ENCODE results near the gene AKR1B15.
A peak's percentile ranks its signal among the peaks of the same experiment; 100 is the strongest.

AKR1B15 gene
- 0 to 0.11 (median 0) reads per million in 9 experiments for total RNA-seq

- no peaks in the 10 kb centered on the region for H3K36me3 Mint-ChIP-seq (ENCODE audit: insufficient read depth)
- ATAC-seq (replicated peaks) (no peak), DNase-seq (no peak)
- H3K4me3 Mint-ChIP-seq, result no peak within 1 kb of the TSS
- H3K4me1 Mint-ChIP-seq (ENCODE audit: low read depth in 2 of 2), result peaks cover 0 to 3% of the 10 kb centered on the region in 2 donors
- H3K27me3 Mint-ChIP-seq, result peaks cover 60 to 66% of the 10 kb centered on the region in 2 donors
- H3K9me3 Mint-ChIP-seq, result no peaks in the 10 kb centered on the region
- H3K27ac Mint-ChIP-seq, result no peak within 1 kb of the TSS
These were observed at the start of gene AKR1B15 for GRCh38 chr7:134548877-134549276. AKR1B15 (plus strand) TSS chr7:134549110; CDS start chr7:134564620, 15,510 bp downstream.

GRCh38 chr7:134500406-134500805 lies 48.5 kb upstream of the AKR1B15 start:
- Mint-ChIP-seq H3K4me3 (no peak overlapping the region), H3K4me1 (ENCODE audit: low read depth in 2 of 2) (no peaks in the 10 kb centered on the region), H3K27ac (no peak overlapping the region), H3K36me3 (ENCODE audit: insufficient read depth) (no peaks in the 10 kb centered on the region), H3K9me3 (no peaks in the 10 kb centered on the region), H3K27me3 (peaks cover 5 to 39% of the 10 kb centered on the region in 2 donors)
- DNase-seq (no peak), ATAC-seq (replicated peaks) (no peak)

- Mint-ChIP-seq H3K27ac (no peak overlapping the region), H3K4me1 (ENCODE audit: low read depth in 2 of 2) (no peaks in the 10 kb centered on the region), H3K4me3 (no peak overlapping the region), H3K36me3 (ENCODE audit: insufficient read depth) (no peaks in the 10 kb centered on the region), H3K27me3 (peaks cover 5 to 39% of the 10 kb centered on the region in 2 donors), H3K9me3 (no peaks in the 10 kb centered on the region)
- DNase-seq (no peak), ATAC-seq (replicated peaks) (no peak)
These were observed 47.9 kb upstream of the AKR1B15 start for GRCh38 chr7:134500982-134501381.

GRCh38 chr7:134502463-134503371 lies 46.2 kb upstream of the AKR1B15 start:
- no peak for ATAC-seq (replicated peaks)
- no peak overlapping the region for H3K4me3 Mint-ChIP-seq
- no peaks in the 10 kb centered on the region for H3K9me3 Mint-ChIP-seq
- peaks cover 5 to 36% of the 10 kb centered on the region in 2 donors for H3K27me3 Mint-ChIP-seq
- H3K27ac Mint-ChIP-seq, result no peak overlapping the region
- no peak for DNase-seq
- H3K36me3 Mint-ChIP-seq (ENCODE audit: insufficient read depth), result no peaks in the 10 kb centered on the region
- H3K4me1 Mint-ChIP-seq (ENCODE audit: low read depth in 2 of 2), result no peaks in the 10 kb centered on the region

- Mint-ChIP-seq H3K4me3 (no peak overlapping the region), H3K36me3 (ENCODE audit: insufficient read depth) (no peaks in the 10 kb centered on the region), H3K27me3 (peaks cover 5 to 27% of the 10 kb centered on the region in 2 donors), H3K9me3 (no peaks in the 10 kb centered on the region), H3K4me1 (ENCODE audit: low read depth in 2 of 2) (no peaks in the 10 kb centered on the region), H3K27ac (no peak overlapping the region)
- DNase-seq (no peak), ATAC-seq (replicated peaks) (no peak)
These were observed 44.2 kb upstream of the AKR1B15 start for GRCh38 chr7:134504660-134505164.

- Mint-ChIP-seq H3K4me1 (ENCODE audit: low read depth in 2 of 2) (no peaks in the 10 kb centered on the region), H3K27ac (no peak overlapping the region), H3K27me3 (peaks cover 0 to 26% of the 10 kb centered on the region in 2 donors), H3K36me3 (ENCODE audit: insufficient read depth) (no peaks in the 10 kb centered on the region), H3K4me3 (no peak overlapping the region), H3K9me3 (no peaks in the 10 kb centered on the region)
- DNase-seq (no peak), ATAC-seq (replicated peaks) (no peak)
These were observed 43.1 kb upstream of the AKR1B15 start for GRCh38 chr7:134505856-134506255.

GRCh38 chr7:134509010-134509409 lies 39.9 kb upstream of the AKR1B15 start:
- Mint-ChIP-seq H3K9me3 (no peaks in the 10 kb centered on the region), H3K4me1 (ENCODE audit: low read depth in 2 of 2) (no peaks in the 10 kb centered on the region), H3K36me3 (ENCODE audit: insufficient read depth) (no peaks in the 10 kb centered on the region), H3K4me3 (no peak overlapping the region), H3K27me3 (peaks cover 0 to 17% of the 10 kb centered on the region in 2 donors), H3K27ac (no peak overlapping the region)
- ATAC-seq (replicated peaks) (no peak), DNase-seq (no peak)

GRCh38 chr7:134510646-134511045 lies 38.3 kb upstream of the AKR1B15 start:
- Mint-ChIP-seq H3K27ac (peak overlapping the region in 1 of 2 donors; percentile 46), H3K27me3 (peaks cover 0 to 12% of the 10 kb centered on the region in 2 donors), H3K4me3 (no peak overlapping the region), H3K9me3 (no peaks in the 10 kb centered on the region), H3K4me1 (ENCODE audit: low read depth in 2 of 2) (peaks cover 2 to 4% of the 10 kb centered on the region in 2 donors), H3K36me3 (ENCODE audit: insufficient read depth) (no peaks in the 10 kb centered on the region)
- DNase-seq, result no peak
- ATAC-seq (replicated peaks), result no peak

- DNase-seq, result no peak
- no peaks in the 10 kb centered on the region for H3K36me3 Mint-ChIP-seq (ENCODE audit: insufficient read depth)
- ATAC-seq (replicated peaks), result no peak
- H3K27me3 Mint-ChIP-seq, result peaks cover 10 to 28% of the 10 kb centered on the region in 2 donors
- peaks cover 2 to 4% of the 10 kb centered on the region in 2 donors for H3K4me1 Mint-ChIP-seq (ENCODE audit: low read depth in 2 of 2)
- H3K9me3 Mint-ChIP-seq, result no peaks in the 10 kb centered on the region
- H3K4me3 Mint-ChIP-seq, result no peak overlapping the region
- no peak overlapping the region for H3K27ac Mint-ChIP-seq
These were observed 36.6 kb upstream of the AKR1B15 start for GRCh38 chr7:134512271-134512670.

- Mint-ChIP-seq H3K9me3 (no peaks in the 10 kb centered on the region), H3K4me3 (no peak overlapping the region), H3K27ac (no peak overlapping the region), H3K4me1 (ENCODE audit: low read depth in 2 of 2) (peaks cover 2 to 4% of the 10 kb centered on the region in 2 donors), H3K27me3 (peaks cover 10 to 37% of the 10 kb centered on the region in 2 donors), H3K36me3 (ENCODE audit: insufficient read depth) (no peaks in the 10 kb centered on the region)
- DNase-seq (peak in 2 of 3 experiments; percentile 7 to 20), ATAC-seq (replicated peaks) (no peak)
These were observed 35.6 kb upstream of the AKR1B15 start for GRCh38 chr7:134513169-134513752.

GRCh38 chr7:134514106-134514505 lies 34.8 kb upstream of the AKR1B15 start:
- Mint-ChIP-seq H3K4me3 (no peak overlapping the region), H3K27ac (no peak overlapping the region), H3K27me3 (peaks cover 10 to 43% of the 10 kb centered on the region in 2 donors), H3K36me3 (ENCODE audit: insufficient read depth) (no peaks in the 10 kb centered on the region), H3K9me3 (no peaks in the 10 kb centered on the region), H3K4me1 (ENCODE audit: low read depth in 2 of 2) (peaks cover 2 to 4% of the 10 kb centered on the region in 2 donors)
- DNase-seq (no peak), ATAC-seq (replicated peaks) (no peak)

GRCh38 chr7:134514663-134515062 lies 34.2 kb upstream of the AKR1B15 start:
- peak; percentile 73 for ATAC-seq (replicated peaks)
- peak; percentile 34 to 42 (median 36) for DNase-seq
- Mint-ChIP-seq H3K36me3 (ENCODE audit: insufficient read depth) (no peaks in the 10 kb centered on the region), H3K27ac (no peak overlapping the region), H3K27me3 (peaks cover 10 to 44% of the 10 kb centered on the region in 2 donors), H3K9me3 (no peaks in the 10 kb centered on the region), H3K4me1 (ENCODE audit: low read depth in 2 of 2) (peaks cover 2 to 4% of the 10 kb centered on the region in 2 donors), H3K4me3 (no peak overlapping the region)

- DNase-seq (no peak), ATAC-seq (replicated peaks) (no peak)
- peaks cover 10 to 44% of the 10 kb centered on the region in 2 donors for H3K27me3 Mint-ChIP-seq
- H3K27ac Mint-ChIP-seq, result no peak overlapping the region
- no peak overlapping the region for H3K4me3 Mint-ChIP-seq
- H3K9me3 Mint-ChIP-seq, result no peaks in the 10 kb centered on the region
- no peaks in the 10 kb centered on the region for H3K36me3 Mint-ChIP-seq (ENCODE audit: insufficient read depth)
- peaks cover 2 to 4% of the 10 kb centered on the region in 2 donors for H3K4me1 Mint-ChIP-seq (ENCODE audit: low read depth in 2 of 2)
These were observed 33.1 kb upstream of the AKR1B15 start for GRCh38 chr7:134515569-134516468.
